HepG2 (cell line): ENCODE measurements around the gene WDR7. TPM values are rescaled to one million over a fixed set of nuclear protein-coding genes. Genes with fewer than 3 reads are reported as not detected.

Experiments used
- ATAC-seq: fragments of 200-7000 bp; cut with Tn5 transposase; 3 replicates; pipeline ENCODE4 v1.9.1; 2020; ENCODE audit warnings: mild to moderate bottlenecking, moderate library complexity
- BruUV-seq: library from RNA; stranded (reverse); fragments of 400-500 nt; replicated peaks from 2 replicates; lab custom pipeline; 2021; lab: Mats Ljungman, UMichigan
- CTCF ChIA-PET: fragments of 300-600 bp; formaldehyde crosslinking; extraction: SDS; loops from one replicate; lab custom pipeline; 2021; ENCODE audit warnings: low total read pairs, inconsistent platforms, low intra/inter-chr PET ratio; lab: Yijun Ruan, JAX
- POLR2A ChIA-PET: fragments of 350-600 bp; sonication (Branson Sonifier 250); formaldehyde crosslinking; loops from one replicate; lab custom pipeline; 2020; ENCODE audit warnings: antibody characterized with exemption, inconsistent platforms; lab: Yijun Ruan, JAX
- DNase-seq: peaks from one replicate; pipeline ENCODE4 v3.0.0-alpha.2; 2015; ENCODE audit warnings: low spot score
- FAIRE-seq: peaks from 3 replicates; lab custom pipeline; 2011; peaks lifted over from hg19 to GRCh38; lab: Jason Lieb, UNC
- H2AFZ ChIP-seq: one replicate; pipeline ENCODE4 v1.6.1; 2011; ENCODE audit warnings: low read length, inconsistent platforms
- H3K27ac ChIP-seq: fragments of 300-600 bp; 3 replicates; pipeline ENCODE4 v1.8.0; 2011; ENCODE audit warnings: mixed run types, mild to moderate bottlenecking, mixed read lengths, low read length, inconsistent platforms; ENCODE audit not compliant: insufficient read depth; ENCODE audit errors: extremely low read length
- H3K27me3 ChIP-seq, 2 experiments: fragments of 200-600 bp in 1 of 2; 2 replicates in 1 of 2; 3 replicates in 1 of 2; pipeline versions ENCODE4 v1.6.0 to v1.8.0; 2011; ENCODE audit warnings: low read length in 2 of 2, mild to moderate bottlenecking in 2 of 2, moderate library complexity in 2 of 2, inconsistent platforms in 1 of 2; ENCODE audit not compliant: insufficient read depth in 2 of 2, control insufficient read depth in 1 of 2
- H3K36me3 ChIP-seq, 2 experiments: fragments of 200-600 bp in 1 of 2; replicated peaks in 1 of 2; 2 replicates in 1 of 2; 3 replicates in 1 of 2; pipeline versions ENCODE4 v1.5.1 to v1.8.0; 2011; ENCODE audit warnings: low read length in 2 of 2, inconsistent platforms in 1 of 2; ENCODE audit not compliant: insufficient read depth in 2 of 2, control insufficient read depth in 1 of 2
- H3K4me1 ChIP-seq: 2 replicates; pipeline ENCODE4 v1.5.1; 2012; ENCODE audit warnings: low read length, inconsistent platforms; ENCODE audit not compliant: insufficient read depth
- H3K4me2 ChIP-seq: 2 replicates; pipeline ENCODE4 v1.6.0; 2011; ENCODE audit warnings: low read depth, low read length, inconsistent platforms
- H3K4me3 ChIP-seq, 3 experiments: fragments of 200-600 bp in 1 of 3; sonication (generic), shearing (Covaris generic) in 1 of 3; replicated peaks in 1 of 3; 2 replicates each; pipeline ENCODE4 v1.5.1; 2011 to 2016; ENCODE audit warnings: low read length in 3 of 3, inconsistent platforms in 2 of 3, low read depth in 2 of 3, mild to moderate bottlenecking in 2 of 3, control low read depth in 1 of 3, mixed read lengths in 1 of 3; ENCODE audit not compliant: insufficient read depth in 1 of 3
- H3K79me2 ChIP-seq: one replicate; pipeline ENCODE4 v1.6.1; 2011; ENCODE audit warnings: low read length, inconsistent platforms; ENCODE audit not compliant: insufficient read depth
- H3K9ac ChIP-seq: 2 replicates; pipeline ENCODE4 v1.6.0; 2011; ENCODE audit warnings: mild to moderate bottlenecking, low read depth, low read length, inconsistent platforms; ENCODE audit not compliant: insufficient read depth
- H3K9me3 ChIP-seq: 2 replicates; pipeline ENCODE4 v1.5.1; 2012; ENCODE audit warnings: mild to moderate bottlenecking, low read length
- H4K20me1 ChIP-seq: 2 replicates; pipeline ENCODE4 v1.6.0; 2011; ENCODE audit warnings: inconsistent platforms, mild to moderate bottlenecking, low read length, moderate library complexity; ENCODE audit not compliant: insufficient read depth
- CTCF ChIP-seq: sonication (generic); formaldehyde crosslinking; IDR thresholded peaks from 2 replicates; pipeline ENCODE4 v1.5.0; 2020; ENCODE audit warnings: mild to moderate bottlenecking, missing genetic modification reagents, moderate library complexity
- MTF1 ChIP-seq: sonication (generic); formaldehyde crosslinking; IDR thresholded peaks from 2 replicates; pipeline ENCODE4 v1.5.0; 2020; ENCODE audit warnings: missing genetic modification reagents
- NFKB2 ChIP-seq: sonication (generic); formaldehyde crosslinking; IDR thresholded peaks from 2 replicates; pipeline ENCODE4 v1.4.0; 2020; ENCODE audit warnings: missing genetic modification reagents, borderline replicate concordance
- SMC3 ChIP-seq: IDR thresholded peaks from 2 replicates; pipeline ENCODE4 v1.6.1; 2011; ENCODE audit warnings: low read length, improper control_type of control experiment
- STAG1 ChIP-seq: sonication (generic); formaldehyde crosslinking; IDR thresholded peaks from 2 replicates; pipeline ENCODE4 v1.4.0; 2020; ENCODE audit warnings: missing genetic modification reagents
- ZNF510 ChIP-seq: sonication (generic); formaldehyde crosslinking; IDR thresholded peaks from 2 replicates; pipeline ENCODE4 v1.4.0; 2020; ENCODE audit warnings: low read depth, mild to moderate bottlenecking, missing genetic modification reagents
- ZSCAN31 ChIP-seq: sonication (generic); formaldehyde crosslinking; IDR thresholded peaks from 2 replicates; pipeline ENCODE4 v1.5.0; 2020; ENCODE audit warnings: low read depth, mild to moderate bottlenecking, missing genetic modification reagents
- whole genome bisulfite sequencing: methylation state at CpG from one replicate; pipeline ENCODE4 v1.1.6; 2017; ENCODE audit warnings: low lambda C conversion rate; 5-methylcytosine and 5-hydroxymethylcytosine counted together
- in situ Hi-C: cut with HindIII; loops from 2 replicates; pipeline ENCODE4 v1.10.0; 2017; ENCODE audit warnings: low pct_unique_long_range_greater_than_20kb; ENCODE audit not compliant: extremely low pct_ligation_motif_present
- intact Hi-C: fragments of 100-400 bp; cut with micrococcal nuclease; formaldehyde crosslinking; loops from one replicate; pipeline ENCODE4 v1.10.0; 2022; ENCODE audit not compliant: unreplicated experiment
- polyA plus RNA-seq, 8 experiments: library from polyadenylated mRNA; depleted of rRNA in 3 of 8; stranded (reverse) in 7 of 8; unstranded in 1 of 8; fragments of >200 nt; fragmentation: Illumina TruSeq in 4 of 8; extraction: Trizol in 4 of 8; gene quantifications; 2 replicates each; pipeline versions ENCODE4 v1.2.1 to v1.2.3, GENCODE V29; 2011 to 2016; ENCODE audit warnings: low read depth in 4 of 8, missing spikeins in 1 of 8, mixed read lengths in 1 of 8; ENCODE audit not compliant: insufficient read depth in 1 of 8
- total RNA-seq, 5 experiments: library from RNA; depleted of rRNA; stranded (reverse); fragments of >200 nt; fragmentation: Illumina TruSeq; extraction: Trizol; gene quantifications; 2 replicates each; pipeline ENCODE4 v1.2.3, GENCODE V29; 2016; ENCODE audit warnings: low read depth in 1 of 5
- TF ChIP-seq, protein P1 (sequence below): sonication (generic); formaldehyde crosslinking; IDR thresholded peaks from 2 replicates; pipeline ENCODE4 v1.5.0; 2020; ENCODE audit warnings: missing genetic modification reagents
- TF ChIP-seq, protein P2 (sequence below): sonication (generic); formaldehyde crosslinking; IDR thresholded peaks from 2 replicates; pipeline ENCODE4 v1.5.1; 2020; ENCODE audit warnings: mild to moderate bottlenecking, moderate library complexity, missing genetic modification reagents
- TF ChIP-seq, protein P3 (sequence below): sonication (generic); formaldehyde crosslinking; IDR thresholded peaks from 2 replicates; pipeline ENCODE4 v1.5.0; 2020; ENCODE audit warnings: mild to moderate bottlenecking, missing genetic modification reagents
- TF ChIP-seq, protein P4 (sequence below), 2 experiments: IDR thresholded peaks; 2 replicates each; pipeline ENCODE4 v1.6.1; 2011 to 2012; ENCODE audit warnings: low read length in 2 of 2, borderline replicate concordance in 1 of 2, low read depth in 1 of 2, mild to moderate bottlenecking in 1 of 2, moderate library complexity in 1 of 2

Gene WDR7
- total and polyA plus RNA-seq, 2 of the 13 experiments (the other 11 are each of a cell fraction or from before 2014, with no cell fraction given): 2.0 to 7.8 TPM

GRCh38 chr18:56748698-56749268 lies 97.6 kb downstream of the WDR7 start:
- H3K4me1 ChIP-seq: no peaks in the 10 kb centered on the region
- FAIRE-seq (no peak), ATAC-seq (no peak), DNase-seq (peak; percentile 18)
- H3K27ac ChIP-seq: no peak overlapping the region
- 77% methylated on average over 2 of the region's 2 CpGs for WGBS
- no TSS peak for BruUV-seq
- H2AFZ ChIP-seq: no peak overlapping the region
- no peaks in the 10 kb centered on the region for H3K9me3 ChIP-seq
- no peaks in the 10 kb centered on the region for H4K20me1 ChIP-seq
- intact Hi-C loops: loop anchor here (1.0 kb wide), 1 partner anchor 689 kb away; no protein-coding TSS in a partner anchor
- ChIA-PET POLR2A (no interaction called here), CTCF (interaction anchor here (1.1 to 2.6 kb wide), 3 partner anchors 697 to 813 kb away, joined by 4 to 14 read pairs (median 4); no protein-coding TSS in a partner anchor)
- H3K4me3 ChIP-seq: no peak overlapping the region
- in situ Hi-C loops: loop anchor here (10.0 kb wide), 1 partner anchor 696 kb away; no protein-coding TSS in a partner anchor
- no peaks in the 10 kb centered on the region for H3K27me3 ChIP-seq
- peak; percentile 51 for TF ChIP-seq SMC3
- TF ChIP-seq, protein P1, sequence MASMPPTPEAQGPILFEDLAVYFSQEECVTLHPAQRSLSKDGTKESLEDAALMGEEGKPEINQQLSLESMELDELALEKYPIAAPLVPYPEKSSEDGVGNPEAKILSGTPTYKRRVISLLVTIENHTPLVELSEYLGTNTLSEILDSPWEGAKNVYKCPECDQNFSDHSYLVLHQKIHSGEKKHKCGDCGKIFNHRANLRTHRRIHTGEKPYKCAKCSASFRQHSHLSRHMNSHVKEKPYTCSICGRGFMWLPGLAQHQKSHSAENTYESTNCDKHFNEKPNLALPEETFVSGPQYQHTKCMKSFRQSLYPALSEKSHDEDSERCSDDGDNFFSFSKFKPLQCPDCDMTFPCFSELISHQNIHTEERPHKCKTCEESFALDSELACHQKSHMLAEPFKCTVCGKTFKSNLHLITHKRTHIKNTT: no peak
- peak; percentile 53 for TF ChIP-seq CTCF
- TF ChIP-seq, protein P2, sequence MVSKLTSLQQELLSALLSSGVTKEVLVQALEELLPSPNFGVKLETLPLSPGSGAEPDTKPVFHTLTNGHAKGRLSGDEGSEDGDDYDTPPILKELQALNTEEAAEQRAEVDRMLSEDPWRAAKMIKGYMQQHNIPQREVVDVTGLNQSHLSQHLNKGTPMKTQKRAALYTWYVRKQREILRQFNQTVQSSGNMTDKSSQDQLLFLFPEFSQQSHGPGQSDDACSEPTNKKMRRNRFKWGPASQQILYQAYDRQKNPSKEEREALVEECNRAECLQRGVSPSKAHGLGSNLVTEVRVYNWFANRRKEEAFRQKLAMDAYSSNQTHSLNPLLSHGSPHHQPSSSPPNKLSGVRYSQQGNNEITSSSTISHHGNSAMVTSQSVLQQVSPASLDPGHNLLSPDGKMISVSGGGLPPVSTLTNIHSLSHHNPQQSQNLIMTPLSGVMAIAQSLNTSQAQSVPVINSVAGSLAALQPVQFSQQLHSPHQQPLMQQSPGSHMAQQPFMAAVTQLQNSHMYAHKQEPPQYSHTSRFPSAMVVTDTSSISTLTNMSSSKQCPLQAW (CRISPR knock-in tag): no peak
- TF ChIP-seq STAG1 (CRISPR knock-in tag): peak; percentile 84
- TF ChIP-seq, protein P3, sequence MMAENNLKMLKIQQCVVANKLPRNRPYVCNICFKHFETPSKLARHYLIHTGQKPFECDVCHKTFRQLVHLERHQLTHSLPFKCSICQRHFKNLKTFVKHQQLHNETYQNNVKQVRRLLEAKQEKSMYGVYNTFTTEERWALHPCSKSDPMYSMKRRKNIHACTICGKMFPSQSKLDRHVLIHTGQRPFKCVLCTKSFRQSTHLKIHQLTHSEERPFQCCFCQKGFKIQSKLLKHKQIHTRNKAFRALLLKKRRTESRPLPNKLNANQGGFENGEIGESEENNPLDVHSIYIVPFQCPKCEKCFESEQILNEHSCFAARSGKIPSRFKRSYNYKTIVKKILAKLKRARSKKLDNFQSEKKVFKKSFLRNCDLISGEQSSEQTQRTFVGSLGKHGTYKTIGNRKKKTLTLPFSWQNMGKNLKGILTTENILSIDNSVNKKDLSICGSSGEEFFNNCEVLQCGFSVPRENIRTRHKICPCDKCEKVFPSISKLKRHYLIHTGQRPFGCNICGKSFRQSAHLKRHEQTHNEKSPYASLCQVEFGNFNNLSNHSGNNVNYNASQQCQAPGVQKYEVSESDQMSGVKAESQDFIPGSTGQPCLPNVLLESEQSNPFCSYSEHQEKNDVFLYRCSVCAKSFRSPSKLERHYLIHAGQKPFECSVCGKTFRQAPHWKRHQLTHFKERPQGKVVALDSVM (CRISPR knock-in tag): no peak
- TF ChIP-seq ZSCAN31 (CRISPR knock-in tag): no peak
- TF ChIP-seq, protein P4, sequence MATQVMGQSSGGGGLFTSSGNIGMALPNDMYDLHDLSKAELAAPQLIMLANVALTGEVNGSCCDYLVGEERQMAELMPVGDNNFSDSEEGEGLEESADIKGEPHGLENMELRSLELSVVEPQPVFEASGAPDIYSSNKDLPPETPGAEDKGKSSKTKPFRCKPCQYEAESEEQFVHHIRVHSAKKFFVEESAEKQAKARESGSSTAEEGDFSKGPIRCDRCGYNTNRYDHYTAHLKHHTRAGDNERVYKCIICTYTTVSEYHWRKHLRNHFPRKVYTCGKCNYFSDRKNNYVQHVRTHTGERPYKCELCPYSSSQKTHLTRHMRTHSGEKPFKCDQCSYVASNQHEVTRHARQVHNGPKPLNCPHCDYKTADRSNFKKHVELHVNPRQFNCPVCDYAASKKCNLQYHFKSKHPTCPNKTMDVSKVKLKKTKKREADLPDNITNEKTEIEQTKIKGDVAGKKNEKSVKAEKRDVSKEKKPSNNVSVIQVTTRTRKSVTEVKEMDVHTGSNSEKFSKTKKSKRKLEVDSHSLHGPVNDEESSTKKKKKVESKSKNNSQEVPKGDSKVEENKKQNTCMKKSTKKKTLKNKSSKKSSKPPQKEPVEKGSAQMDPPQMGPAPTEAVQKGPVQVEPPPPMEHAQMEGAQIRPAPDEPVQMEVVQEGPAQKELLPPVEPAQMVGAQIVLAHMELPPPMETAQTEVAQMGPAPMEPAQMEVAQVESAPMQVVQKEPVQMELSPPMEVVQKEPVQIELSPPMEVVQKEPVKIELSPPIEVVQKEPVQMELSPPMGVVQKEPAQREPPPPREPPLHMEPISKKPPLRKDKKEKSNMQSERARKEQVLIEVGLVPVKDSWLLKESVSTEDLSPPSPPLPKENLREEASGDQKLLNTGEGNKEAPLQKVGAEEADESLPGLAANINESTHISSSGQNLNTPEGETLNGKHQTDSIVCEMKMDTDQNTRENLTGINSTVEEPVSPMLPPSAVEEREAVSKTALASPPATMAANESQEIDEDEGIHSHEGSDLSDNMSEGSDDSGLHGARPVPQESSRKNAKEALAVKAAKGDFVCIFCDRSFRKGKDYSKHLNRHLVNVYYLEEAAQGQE (IDR thresholded peaks at IDR 0.05; ENCODE audit: borderline replicate concordance in 1 of 2, low read depth in 1 of 2, low read length in 2 of 2): no peak
- TF ChIP-seq NFKB2: no peak
- TF ChIP-seq MTF1 (CRISPR knock-in tag): no peak
- TF ChIP-seq ZNF510 (CRISPR knock-in tag): no peak
- H3K36me3 ChIP-seq: no peaks in the 10 kb centered on the region
- H3K79me2 ChIP-seq: no peaks in the 10 kb centered on the region
- no peak overlapping the region for H3K4me2 ChIP-seq
- H3K9ac ChIP-seq: no peak overlapping the region
